ENCODE results near the gene TRMT10C. TPM values are rescaled to one million over a fixed set of nuclear protein-coding genes. Genes with fewer than 3 reads are reported as not detected.
"Not testable (repeated sequence)": the region's sequence is repeated elsewhere in the genome, so short reads cannot be mapped to it uniquely, and the experiment has no call there.

Gene TRMT10C
- total and polyA plus RNA-seq, 10 donors, result 14.1 to 25.8 (median 19.1) TPM

DNA sequence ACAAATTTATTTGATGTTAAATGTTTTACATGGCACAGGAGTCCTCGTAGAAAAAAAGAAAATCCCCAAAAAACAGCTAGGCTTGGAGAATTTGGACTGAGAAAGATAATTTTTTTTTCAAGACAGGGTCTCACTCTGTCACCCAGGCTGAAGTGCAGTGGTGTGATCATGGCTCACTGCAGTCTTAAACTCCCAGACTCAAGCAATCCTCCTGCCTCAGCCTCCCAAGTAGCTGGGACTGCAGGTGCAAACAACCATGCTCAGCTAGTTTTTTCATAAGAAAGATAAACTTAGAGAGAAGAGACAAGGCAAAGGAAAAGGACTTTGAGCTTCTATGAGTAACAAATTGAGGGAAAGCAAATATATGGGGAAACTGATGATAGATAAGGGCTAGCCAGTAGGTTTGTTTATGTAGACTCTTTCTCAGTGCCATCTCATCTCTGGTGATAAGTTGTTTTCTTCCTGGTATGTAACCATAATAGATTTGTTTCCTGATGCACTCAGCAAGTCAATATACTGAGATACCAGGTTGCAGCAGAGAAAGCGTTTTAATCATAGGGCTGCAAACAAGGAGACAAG is 13.1 kb upstream of the TRMT10C start:
- H3K27me3 ChIP-seq (replicated peaks in 1 of 7), result peaks cover 0 to under 1% (median 0%) of the 10 kb centered on the region in 7 donors
- H3K9me3 ChIP-seq, result peaks cover 0 to 4% (median 0%) of the 10 kb centered on the region in 8 donors
- no peak overlapping the region for H3K4me3 ChIP-seq
- peaks cover 0 to 4% (median 0%) of the 10 kb centered on the region in 6 donors for H3K4me1 ChIP-seq
- intact Hi-C loops (cut with DNase I; ENCODE audit: low total_unique reads), result no loop called here
- TF ChIP-seq POLR2AphosphoS5 (IDR thresholded peaks at IDR 0.05), result no peak
- no peak for TF ChIP-seq POLR2A (IDR thresholded peaks at IDR 0.05)
- no peak for TF ChIP-seq CTCF (IDR thresholded peaks at IDR 0.05 in 8 of 11, conservative IDR thresholded peaks at IDR 0.05 in 3 of 11)
- no peak overlapping the region for H3K27ac ChIP-seq
- H3K36me3 ChIP-seq, result no peaks in the 10 kb centered on the region
- whole genome bisulfite sequencing, 5 donors, result 78 to 86% (median 79%) methylated on average over 2 of the region's 2 CpGs
- no peak for DNase-seq

DNA sequence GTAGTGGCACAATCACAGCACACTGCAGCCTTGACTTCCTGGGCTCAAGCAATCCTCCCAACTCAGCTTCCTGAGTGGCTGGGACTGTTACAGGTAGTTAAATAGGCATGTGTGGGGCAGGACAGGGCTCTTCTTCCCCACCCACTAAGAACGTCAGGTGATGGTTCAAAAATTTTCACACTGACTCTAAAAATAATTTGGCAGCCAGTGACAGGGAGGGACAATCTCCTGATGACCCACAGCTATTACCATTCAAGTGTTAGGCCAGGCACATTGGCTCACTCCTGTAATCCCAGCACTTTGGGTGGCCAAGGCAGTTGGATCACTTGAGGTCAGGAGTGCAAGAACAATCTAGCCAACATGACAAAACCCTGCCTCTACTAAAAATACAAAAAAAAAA is 12.2 kb upstream of the TRMT10C start:
- no peak overlapping the region for H3K4me3 ChIP-seq
- H3K4me1 ChIP-seq, result no peaks in the 10 kb centered on the region
- H3K27me3 ChIP-seq (replicated peaks in 1 of 7), result peaks cover 0 to 7% (median 0%) of the 10 kb centered on the region in 7 donors
- H3K36me3 ChIP-seq, result no peaks in the 10 kb centered on the region
- H3K9me3 ChIP-seq, result peaks cover 0 to 4% (median 0%) of the 10 kb centered on the region in 8 donors
- no peak overlapping the region for H3K27ac ChIP-seq
- no peak for TF ChIP-seq CTCF (IDR thresholded peaks at IDR 0.05 in 8 of 11, conservative IDR thresholded peaks at IDR 0.05 in 3 of 11)
- no peak for TF ChIP-seq POLR2A (IDR thresholded peaks at IDR 0.05)
- TF ChIP-seq POLR2AphosphoS5 (IDR thresholded peaks at IDR 0.05), result no peak
- WGBS, 5 donors, result 60 to 89% (median 77%) methylated on average over 1 of the region's 1 CpG
- DNase-seq, result no peak
- intact Hi-C loops (cut with DNase I; ENCODE audit: low total_unique reads), result no loop called here

- H3K4me1 ChIP-seq; intact Hi-C loops (cut with DNase I; ENCODE audit: low total_unique reads); DNase-seq; H3K27ac ChIP-seq; H3K27me3 ChIP-seq (replicated peaks in 1 of 7); H3K4me3 ChIP-seq; H3K9me3 ChIP-seq; H3K36me3 ChIP-seq: not testable (repeated sequence)
- 90 to 96% (median 95%) methylated on average over 16 to 50 of the region's 50 CpGs for WGBS, 5 donors
Measured at GRCh38 chr3:101551359-101552081, 10.1 kb upstream of the TRMT10C start.

DNA sequence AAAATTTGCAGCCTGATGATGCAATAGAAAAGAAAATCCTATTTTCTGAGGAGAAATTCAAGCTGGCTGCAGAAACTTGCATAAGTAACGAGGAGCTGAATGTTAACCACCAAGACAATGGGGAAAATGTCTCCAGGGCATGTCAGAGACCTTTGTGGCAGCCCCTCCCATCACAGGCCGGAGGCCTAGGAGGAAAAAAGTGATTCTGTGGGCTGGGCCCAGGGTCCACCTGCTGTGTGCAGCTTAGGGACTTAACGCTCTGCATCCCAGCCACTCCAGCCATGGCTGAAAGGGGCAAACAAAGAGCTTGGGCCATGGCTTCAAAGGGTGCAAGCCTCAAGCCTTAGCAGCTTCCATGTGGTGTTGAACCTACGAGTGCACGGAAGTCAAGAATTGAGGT is 8.3 kb upstream of the TRMT10C start:
- DNase-seq; H3K9me3 ChIP-seq; H3K36me3 ChIP-seq; intact Hi-C loops (cut with DNase I; ENCODE audit: low total_unique reads); H3K4me1 ChIP-seq; H3K4me3 ChIP-seq; H3K27ac ChIP-seq: not testable (repeated sequence)
- WGBS, 5 donors, result 79 to 89% (median 85%) methylated on average over 5 of the region's 5 CpGs
- peaks cover 0 to 18% (median 6%) of the 10 kb centered on the region in 7 donors for H3K27me3 ChIP-seq (replicated peaks in 1 of 7)

GRCh38 chr3:101556064-101556463 is 5.6 kb upstream of the TRMT10C start:
- Histone ChIP-seq H3K36me3 (no peaks in the 10 kb centered on the region), H3K9me3 (peaks cover 0 to 4% (median 0%) of the 10 kb centered on the region in 8 donors), H3K27ac (no peak overlapping the region), H3K27me3 (replicated peaks in 1 of 7) (peaks cover 0 to 30% (median 6%) of the 10 kb centered on the region in 7 donors), H3K4me1 (peaks cover 0 to 4% (median 1%) of the 10 kb centered on the region in 6 donors), H3K4me3 (no peak overlapping the region)
- no peak for TF ChIP-seq CTCF (IDR thresholded peaks at IDR 0.05 in 8 of 11, conservative IDR thresholded peaks at IDR 0.05 in 3 of 11)
- no peak for TF ChIP-seq POLR2A (IDR thresholded peaks at IDR 0.05)
- TF ChIP-seq POLR2AphosphoS5 (IDR thresholded peaks at IDR 0.05), result no peak
- WGBS, 5 donors, result 53 to 74% (median 65%) methylated on average over 3 of the region's 3 CpGs
- DNase-seq, result no peak
- intact Hi-C loops (cut with DNase I; ENCODE audit: low total_unique reads), result no loop called here
